HepG2 (cell line): ENCODE measurements around the gene MYO3A.

Experiments
- ATF6 ChIP-seq: sonication (generic); formaldehyde crosslinking; conservative IDR thresholded peaks from 2 replicates; pipeline ENCODE4 v1.4.0; 2020; ENCODE audit warnings: missing genetic modification reagents
- CHD4 ChIP-seq: fragments of 200-600 bp; sonication (generic); IDR thresholded peaks from 2 replicates; pipeline ENCODE4 v1.7.0; 2017; ENCODE audit warnings: mild to moderate bottlenecking, low read length, borderline replicate concordance
- CTCF ChIP-seq: sonication (generic); formaldehyde crosslinking; IDR thresholded peaks from 2 replicates; pipeline ENCODE4 v1.5.0; 2020; ENCODE audit warnings: mild to moderate bottlenecking, missing genetic modification reagents, moderate library complexity
- ESRRA ChIP-seq: sonication (generic); formaldehyde crosslinking; IDR thresholded peaks from 2 replicates; pipeline ENCODE4 v1.5.1; 2020; ENCODE audit warnings: mild to moderate bottlenecking, low read depth, missing genetic modification reagents
- FOXA3 ChIP-seq: IDR thresholded peaks from 2 replicates; pipeline ENCODE4 v1.6.1; 2016; ENCODE audit warnings: missing genetic modification reagents, missing compliant biosample characterization
- NCOR1 ChIP-seq: fragments of 200-600 bp; sonication (generic); IDR thresholded peaks from 2 replicates; pipeline ENCODE4 v1.7.0; 2017; ENCODE audit warnings: antibody characterized with exemption, low read length, borderline replicate concordance
- POLR2G ChIP-seq: fragments of 200-400 bp; formaldehyde crosslinking; IDR thresholded peaks from 2 replicates; pipeline ENCODE4 v1.6.1; 2018; ENCODE audit warnings: mild to moderate bottlenecking, low read depth, low read length, moderate library complexity
- REST ChIP-seq, 2 experiments: IDR thresholded peaks; 2 replicates each; pipeline ENCODE4 v1.6.1; 2011 to 2012; ENCODE audit warnings: low read length in 2 of 2, borderline replicate concordance in 1 of 2, low read depth in 1 of 2, mild to moderate bottlenecking in 1 of 2, moderate library complexity in 1 of 2
- ZNF333 ChIP-seq: sonication (generic); formaldehyde crosslinking; IDR thresholded peaks from 2 replicates; pipeline ENCODE4 v1.4.0; 2020; ENCODE audit warnings: mild to moderate bottlenecking, missing genetic modification reagents, borderline replicate concordance
- ZNF468 ChIP-seq: sonication (generic); formaldehyde crosslinking; IDR thresholded peaks from 2 replicates; pipeline ENCODE4 v1.8.0; 2022; ENCODE audit warnings: mild to moderate bottlenecking, moderate library complexity, missing genetic modification reagents
- TF ChIP-seq, protein P1 (sequence below): sonication (generic); formaldehyde crosslinking; conservative IDR thresholded peaks from 2 replicates; pipeline ENCODE4 v1.4.0; 2020; ENCODE audit warnings: missing genetic modification reagents

GRCh38 chr10:26219676-26220075 lies 285.6 kb downstream of the MYO3A start:
- TF ChIP-seq FOXA3 (CRISPR knock-in tag): no peak
- no peak for TF ChIP-seq NCOR1
- TF ChIP-seq ZNF333 (CRISPR knock-in tag): no peak
- TF ChIP-seq ZNF468 (CRISPR knock-in tag): no peak
- no peak for TF ChIP-seq CHD4
- no peak for TF ChIP-seq ATF6 (CRISPR knock-in tag)
- TF ChIP-seq CTCF (CRISPR knock-in tag): no peak
- no peak for TF ChIP-seq ESRRA
- TF ChIP-seq POLR2G: no peak
- TF ChIP-seq, protein P1, sequence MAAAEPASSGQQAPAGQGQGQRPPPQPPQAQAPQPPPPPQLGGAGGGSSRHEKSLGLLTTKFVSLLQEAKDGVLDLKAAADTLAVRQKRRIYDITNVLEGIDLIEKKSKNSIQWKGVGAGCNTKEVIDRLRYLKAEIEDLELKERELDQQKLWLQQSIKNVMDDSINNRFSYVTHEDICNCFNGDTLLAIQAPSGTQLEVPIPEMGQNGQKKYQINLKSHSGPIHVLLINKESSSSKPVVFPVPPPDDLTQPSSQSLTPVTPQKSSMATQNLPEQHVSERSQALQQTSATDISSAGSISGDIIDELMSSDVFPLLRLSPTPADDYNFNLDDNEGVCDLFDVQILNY (CRISPR knock-in tag): no peak
- no peak for TF ChIP-seq REST (IDR thresholded peaks at IDR 0.05; ENCODE audit: borderline replicate concordance in 1 of 2, low read depth in 1 of 2, low read length in 2 of 2)
